Coronary artery (tissue), 2 donors: Measurements from ENCODE around the gene SCML2.
"Not testable (repeated sequence)": the region's sequence is repeated elsewhere in the genome, so short reads cannot be mapped to it uniquely, and the experiment has no call there.

Source experiments
- DNase-seq: peaks from one replicate; pipeline ENCODE4 v3.0.0-alpha.2; 2017; ENCODE audit warnings: low spot score
- H3K27ac ChIP-seq, 2 donors: fragments of 200-600 bp; sonication (generic); one replicate each; pipeline ENCODE4 v1.5.1; 2016 to 2019
- H3K4me3 ChIP-seq: fragments of 200-600 bp; sonication (generic); 2 replicates; pipeline ENCODE4 v1.5.1; 2016; ENCODE audit warnings: mild to moderate bottlenecking, moderate library complexity
- TF ChIP-seq, protein P1 (sequence below): fragments of 200-600 bp; sonication (generic); IDR thresholded peaks from one replicate; pipeline ENCODE4 v1.5.1; 2019; ENCODE audit warnings: antibody characterized with exemption

SCML2 gene

DNA sequence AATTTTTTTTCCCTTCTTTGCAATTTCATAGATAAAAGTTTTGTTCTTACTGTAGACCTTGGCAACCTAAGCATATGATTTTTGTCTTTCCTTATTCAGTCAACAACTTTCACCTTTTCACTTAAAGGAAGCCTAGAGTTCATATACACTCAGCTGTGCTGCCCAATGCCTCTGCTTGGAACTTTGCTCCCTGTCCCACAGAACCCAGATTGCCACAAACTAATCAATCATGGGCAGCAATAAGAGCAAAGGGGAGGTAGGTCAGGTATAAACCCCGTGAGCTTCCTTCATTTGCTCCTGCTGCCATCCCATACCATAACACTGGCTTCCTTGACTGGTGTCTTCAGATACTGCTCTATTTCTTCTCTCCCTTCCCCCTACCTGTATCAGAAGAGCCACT, 82.8 kb downstream of the SCML2 start:
- no peak for DNase-seq
- Histone ChIP-seq H3K4me3 (no peak overlapping the region), H3K27ac (no peak overlapping the region)
- TF ChIP-seq, protein P1, sequence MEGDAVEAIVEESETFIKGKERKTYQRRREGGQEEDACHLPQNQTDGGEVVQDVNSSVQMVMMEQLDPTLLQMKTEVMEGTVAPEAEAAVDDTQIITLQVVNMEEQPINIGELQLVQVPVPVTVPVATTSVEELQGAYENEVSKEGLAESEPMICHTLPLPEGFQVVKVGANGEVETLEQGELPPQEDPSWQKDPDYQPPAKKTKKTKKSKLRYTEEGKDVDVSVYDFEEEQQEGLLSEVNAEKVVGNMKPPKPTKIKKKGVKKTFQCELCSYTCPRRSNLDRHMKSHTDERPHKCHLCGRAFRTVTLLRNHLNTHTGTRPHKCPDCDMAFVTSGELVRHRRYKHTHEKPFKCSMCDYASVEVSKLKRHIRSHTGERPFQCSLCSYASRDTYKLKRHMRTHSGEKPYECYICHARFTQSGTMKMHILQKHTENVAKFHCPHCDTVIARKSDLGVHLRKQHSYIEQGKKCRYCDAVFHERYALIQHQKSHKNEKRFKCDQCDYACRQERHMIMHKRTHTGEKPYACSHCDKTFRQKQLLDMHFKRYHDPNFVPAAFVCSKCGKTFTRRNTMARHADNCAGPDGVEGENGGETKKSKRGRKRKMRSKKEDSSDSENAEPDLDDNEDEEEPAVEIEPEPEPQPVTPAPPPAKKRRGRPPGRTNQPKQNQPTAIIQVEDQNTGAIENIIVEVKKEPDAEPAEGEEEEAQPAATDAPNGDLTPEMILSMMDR, result no peak

DNA sequence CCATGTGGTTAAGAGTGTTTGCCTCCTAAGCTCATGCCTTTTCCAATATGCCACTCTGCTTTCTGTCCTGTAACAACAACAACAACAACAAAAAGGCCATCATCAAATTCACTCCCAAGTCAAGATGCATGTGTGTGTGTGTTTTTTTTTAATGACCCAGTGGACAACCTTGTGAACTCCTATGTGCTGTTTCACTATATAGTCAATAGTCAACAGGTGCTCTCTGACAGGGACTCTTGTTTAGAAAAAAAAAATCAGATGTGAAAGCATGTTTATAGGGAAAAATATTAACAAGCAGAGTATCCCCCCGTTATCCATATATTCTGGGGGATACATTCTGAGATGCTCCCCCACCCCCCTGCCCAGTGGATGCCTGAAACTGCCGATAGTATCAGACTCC, 83.2 kb downstream of the SCML2 start:
- TF ChIP-seq, protein P1, result no peak
- Histone ChIP-seq H3K4me3 (no peak overlapping the region), H3K27ac (no peak overlapping the region)
- no peak for DNase-seq

DNA sequence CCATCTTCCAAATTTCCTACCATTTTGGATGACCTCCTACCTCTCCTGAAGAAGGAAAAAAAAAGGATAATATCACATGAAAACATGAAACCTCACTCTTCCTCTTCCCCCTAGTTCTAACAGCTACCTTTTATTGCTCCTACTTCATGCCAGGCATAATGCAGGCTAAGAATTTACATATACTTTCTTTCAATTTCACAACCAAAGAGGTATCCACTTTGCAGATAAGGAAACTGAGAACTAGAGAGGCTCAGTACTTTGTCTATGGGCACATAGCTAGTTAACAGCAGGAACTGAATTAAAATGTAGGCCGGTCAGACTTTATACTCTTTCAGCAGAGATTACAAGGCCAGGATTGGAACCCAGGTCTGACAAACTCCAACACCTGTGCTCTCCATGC, 99.4 kb downstream of the SCML2 start:
- Histone ChIP-seq H3K27ac (no peak overlapping the region), H3K4me3 (no peak overlapping the region)
- TF ChIP-seq, protein P1, result no peak
- DNase-seq, result no peak

DNA sequence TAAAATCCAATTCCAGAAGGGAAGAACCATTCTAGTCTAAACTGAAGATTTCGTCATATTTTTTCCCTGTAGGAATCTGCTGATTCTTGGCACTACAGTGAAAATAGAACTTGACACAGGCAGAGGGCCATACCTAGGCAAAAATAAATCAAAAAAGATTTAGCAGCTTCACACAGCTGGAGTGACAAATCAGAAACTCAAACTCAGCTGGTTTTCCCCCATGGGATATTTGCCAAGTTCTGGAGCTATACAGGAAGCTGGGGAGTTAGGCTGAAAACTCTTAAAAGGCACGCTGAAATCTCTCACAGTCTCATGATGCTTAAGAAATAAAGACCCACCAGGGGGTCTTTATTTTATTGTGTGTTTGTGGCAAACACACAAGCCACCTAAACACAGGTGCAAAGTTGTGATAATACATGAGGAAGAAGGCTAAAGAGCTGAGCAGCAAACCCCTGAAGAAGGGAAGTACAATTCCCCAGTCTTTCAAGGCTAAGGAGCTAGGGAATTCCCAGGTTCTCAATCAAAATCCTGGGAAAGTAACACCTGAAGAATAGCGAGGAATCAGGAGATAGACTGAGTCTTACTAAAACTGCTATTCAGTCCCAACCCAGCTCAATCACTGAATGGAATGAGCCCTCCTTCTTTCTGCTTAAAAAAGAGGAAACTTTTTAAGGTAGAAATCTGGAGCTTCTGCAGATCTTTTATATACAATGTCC, 101.7 kb downstream of the SCML2 start:
- TF ChIP-seq, protein P1, result no peak
- Histone ChIP-seq H3K27ac (no peak overlapping the region), H3K4me3 (no peak overlapping the region)
- DNase-seq, result no peak

DNA sequence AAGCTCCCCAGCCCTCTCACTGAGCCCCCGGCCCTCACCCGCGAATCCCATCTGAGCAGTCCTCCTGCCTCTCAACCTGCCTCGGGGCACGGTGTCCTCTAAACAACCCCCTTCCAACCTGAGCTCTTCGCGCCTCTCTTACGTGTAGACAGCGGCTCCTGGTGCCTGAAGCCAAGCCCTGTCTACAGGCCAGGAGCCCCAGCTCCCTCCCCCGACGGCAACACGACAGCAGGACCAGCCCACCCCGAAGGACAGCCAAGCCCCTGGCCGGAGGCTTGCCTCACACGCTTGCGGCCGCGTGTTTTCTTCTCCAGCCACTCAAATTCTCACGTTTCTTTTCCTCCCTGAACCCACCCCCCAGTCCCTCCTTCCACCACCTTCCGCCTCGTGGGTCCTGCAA, 124.8 kb downstream of the SCML2 start:
- DNase-seq, H3K27ac ChIP-seq, H3K4me3 ChIP-seq: not testable (repeated sequence)

DNA sequence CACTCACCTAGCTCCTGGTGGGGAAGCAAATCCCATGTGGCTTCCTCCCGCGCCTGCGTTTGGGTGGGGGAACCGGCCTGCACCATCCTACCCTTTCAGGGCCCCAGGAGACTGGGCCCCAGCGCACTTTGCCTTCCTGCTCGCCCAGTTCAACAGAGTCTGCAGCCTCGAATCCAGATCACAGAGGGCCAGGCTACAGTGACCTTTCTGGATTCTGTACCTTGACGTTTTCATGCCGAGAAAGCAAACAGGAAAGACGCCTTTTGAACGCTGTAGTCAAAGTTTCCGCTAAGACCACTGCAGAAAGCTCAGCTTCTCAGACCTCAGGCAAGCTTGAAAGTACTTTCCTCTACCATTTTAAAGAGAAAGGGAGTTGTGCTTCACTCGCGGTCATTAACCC, 126.4 kb downstream of the SCML2 start:
- DNase-seq, result no peak

DNA sequence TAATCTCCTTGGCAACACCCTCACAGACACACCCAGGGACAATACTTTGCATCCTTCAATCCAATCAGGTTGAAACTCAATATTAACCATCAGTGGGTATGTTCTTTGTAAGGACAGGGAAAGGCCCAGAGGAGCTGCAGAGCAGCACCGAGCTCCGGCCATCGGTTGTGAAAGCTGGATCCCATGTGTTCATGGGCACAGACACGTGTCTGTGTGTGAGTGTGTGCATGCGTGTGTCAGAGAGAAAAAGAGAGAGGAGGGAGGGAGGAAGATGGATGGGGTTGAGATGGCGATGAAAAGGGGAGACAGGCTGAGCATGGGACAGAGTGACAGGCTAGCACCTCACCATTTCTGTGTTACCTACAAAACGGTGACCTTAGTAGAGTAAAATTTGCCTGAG, 127.0 kb downstream of the SCML2 start:
- Histone ChIP-seq H3K4me3 (no peak overlapping the region), H3K27ac (no peak overlapping the region)
- DNase-seq, result no peak
- TF ChIP-seq, protein P1, result no peak

More for the DNA sequence above, 126.4 kb downstream of the SCML2 start:
- Histone ChIP-seq H3K4me3 (no peak overlapping the region), H3K27ac (no peak overlapping the region)
- TF ChIP-seq, protein P1, result no peak
